Endothelial cell of umbilical vein (primary cell): ENCODE data around the gene AGBL3. TPM values are rescaled to one million over a fixed set of nuclear protein-coding genes. Genes with fewer than 3 reads are reported as not detected.
"Not testable (repeated sequence)": the region's sequence is repeated elsewhere in the genome, so short reads cannot be mapped to it uniquely, and the experiment has no call there.

Experiments
- BruUV-seq: library from RNA; stranded (reverse); fragments of 400-500 nt; replicated peaks from 2 replicates; lab custom pipeline; 2021; lab: Mats Ljungman, UMichigan
- CTCF ChIA-PET: fragments of 300-600, 350-600 bp; sonication (Branson Sonifier 250); formaldehyde crosslinking; loops from one replicate; lab custom pipeline; 2021; ENCODE audit warnings: antibody characterized with exemption, inconsistent platforms; lab: Charles Lee
- POLR2A ChIA-PET: fragments of 300-600, 350-600 bp; sonication (Branson Sonifier 250); formaldehyde crosslinking; loops from one replicate; lab custom pipeline; 2021; ENCODE audit warnings: antibody characterized with exemption, inconsistent platforms; lab: Charles Lee
- DNase-seq: peaks from one replicate; pipeline ENCODE4 v3.0.0-alpha.2; 2011; ENCODE audit warnings: low read depth, low spot score
- FAIRE-seq: peaks from 2 replicates; lab custom pipeline; 2011; peaks lifted over from hg19 to GRCh38; lab: Jason Lieb, UNC
- H2AFZ ChIP-seq: 2 replicates; pipeline ENCODE4 v1.6.0; 2012; ENCODE audit warnings: low read depth, low read length, control low read depth, inconsistent platforms
- H3K27ac ChIP-seq: 2 replicates; pipeline ENCODE4 v1.5.1; 2011; ENCODE audit warnings: low read depth, mild to moderate bottlenecking, control low read depth, low read length, moderate library complexity; ENCODE audit not compliant: insufficient read depth
- H3K27me3 ChIP-seq, 2 experiments: 2 replicates each; pipeline versions ENCODE4 v1.6.0 to v1.6.1; 2011; ENCODE audit warnings: low read length in 2 of 2, mixed read lengths in 1 of 2; ENCODE audit not compliant: control insufficient read depth in 2 of 2, insufficient read depth in 2 of 2
- H3K36me3 ChIP-seq, 2 experiments: 2 replicates in 1 of 2; 3 replicates in 1 of 2; pipeline ENCODE4 v1.5.1; 2011; ENCODE audit warnings: low read length in 2 of 2, mild to moderate bottlenecking in 1 of 2, moderate library complexity in 1 of 2; ENCODE audit not compliant: control insufficient read depth in 2 of 2, insufficient read depth in 2 of 2; ENCODE audit errors: extremely low read depth in 1 of 2
- H3K4me1 ChIP-seq: 3 replicates; pipeline ENCODE4 v1.5.1; 2011; ENCODE audit warnings: mild to moderate bottlenecking, low read length; ENCODE audit not compliant: control insufficient read depth, insufficient read depth; ENCODE audit errors: extremely low read depth
- H3K4me2 ChIP-seq: 2 replicates; pipeline ENCODE4 v1.6.1; 2011; ENCODE audit warnings: low read length, control low read depth, mixed read lengths; ENCODE audit not compliant: insufficient read depth
- H3K4me3 ChIP-seq, 3 experiments: fragments of 200-600 bp in 1 of 3; sonication (generic), shearing (Covaris generic) in 1 of 3; replicated peaks in 1 of 3; 2 replicates each; pipeline ENCODE4 v1.5.1; 2011 to 2016; ENCODE audit warnings: control low read depth in 3 of 3, low read length in 3 of 3, mild to moderate bottlenecking in 2 of 3, inconsistent platforms in 1 of 3, low read depth in 1 of 3, moderate library complexity in 1 of 3; ENCODE audit not compliant: insufficient read depth in 1 of 3
- H3K79me2 ChIP-seq: 2 replicates; pipeline ENCODE4 v1.6.0; 2012; ENCODE audit warnings: low read length, inconsistent platforms; ENCODE audit not compliant: control insufficient read depth, insufficient read depth
- H3K9ac ChIP-seq: replicated peaks from 2 replicates; pipeline ENCODE3; 2011; ENCODE audit warnings: low read length, control low read depth; ENCODE audit not compliant: insufficient read depth; ENCODE audit errors: extremely low read depth
- H3K9me1 ChIP-seq: replicated peaks from 3 replicates; pipeline ENCODE4 v1.6.0; 2011; ENCODE audit warnings: mild to moderate bottlenecking, low read length; ENCODE audit not compliant: control insufficient read depth, insufficient read depth; ENCODE audit errors: extremely low read depth
- H3K9me3 ChIP-seq: replicated peaks from 2 replicates; pipeline ENCODE4 v1.5.1; 2012; ENCODE audit warnings: low read length, inconsistent platforms; ENCODE audit not compliant: control insufficient read depth, insufficient read depth
- H4K20me1 ChIP-seq: replicated peaks from 2 replicates; pipeline ENCODE3; 2011; ENCODE audit warnings: mild to moderate bottlenecking, low read length; ENCODE audit not compliant: control insufficient read depth, insufficient read depth; ENCODE audit errors: extremely low read depth
- dilution Hi-C: fragments of 300-500 bp; cut with MboI; formaldehyde crosslinking; loops from one replicate; pipeline ENCODE4 v1.15.0; 2019; ENCODE audit warnings: low sequenced_read_pairs; ENCODE audit not compliant: extremely low pct_ligation_motif_present
- intact Hi-C: fragments of 100-400 bp; cut with micrococcal nuclease; formaldehyde crosslinking; loops from one replicate; pipeline ENCODE4 v1.10.0; 2022
- polyA plus RNA-seq, 4 experiments: library from polyadenylated mRNA; depleted of rRNA in 3 of 4; stranded (reverse) in 3 of 4; unstranded in 1 of 4; fragments of >200 nt; gene quantifications; 2 replicates each; pipeline versions ENCODE4 v1.2.1 to v1.2.3, GENCODE V29; 2011 to 2012; ENCODE audit warnings: missing spikeins in 1 of 4
- total RNA-seq: library from RNA; stranded (reverse); gene quantifications from 2 replicates; pipeline ENCODE4 v1.2.3, GENCODE V29; 2021

The AGBL3 gene
- total and polyA plus RNA-seq, 2 donors (not counting 3 experiments of a cell fraction or from before 2014, with no cell fraction given) = 0.97 to 3.2 TPM

- intact Hi-C loops = loop anchor here (1.0 to 5.0 kb wide), 7 partner anchors 22 to 559 kb away; partner anchors contain the start of genes AGBL3, TMEM140 and WDR91
- H4K20me1 ChIP-seq, H3K36me3 ChIP-seq, H3K9me3 ChIP-seq, H3K27me3 ChIP-seq, H3K9me1 ChIP-seq, DNase-seq, dilution Hi-C loops, FAIRE-seq, H3K79me2 ChIP-seq: not testable (repeated sequence)
- peak overlapping the region; percentile 50 for H3K4me2 ChIP-seq
- CTCF ChIA-PET = interaction anchor here (1.0 to 3.8 kb wide), 18 partner anchors 10 to 541 kb away, joined by 3 to 45 read pairs (median 4); partner anchors contain the start of genes AGBL3, TMEM140 and WDR91
- H3K4me1 ChIP-seq = peaks cover 22% of the 10 kb centered on the region
- peak overlapping the region; percentile 63 for H3K27ac ChIP-seq
- POLR2A ChIA-PET = interaction anchor here (1.1 to 1.5 kb wide), 2 partner anchors 10 to 23 kb away, joined by 3 to 4 read pairs; partner anchors contain the start of gene TMEM140
- H3K9ac ChIP-seq = peak overlapping the region; percentile 74
- peak overlapping the region in 2 of 3 experiments; percentile 62 to 66 for H3K4me3 ChIP-seq
- TSS peak; percentile 34 for BruUV-seq
- H2AFZ ChIP-seq = peak overlapping the region; percentile 67
Measured at GRCh38 chr7:135170998-135171481, 184.7 kb downstream of the AGBL3 start.

GRCh38 chr7:135171581-135172291 lies 185.4 kb downstream of the AGBL3 start:
- dilution Hi-C loops, H3K4me3 ChIP-seq, H3K9me1 ChIP-seq, H3K4me2 ChIP-seq, H3K27ac ChIP-seq, H3K27me3 ChIP-seq, H3K9ac ChIP-seq, H3K79me2 ChIP-seq, H3K36me3 ChIP-seq, POLR2A ChIA-PET, H3K9me3 ChIP-seq, H4K20me1 ChIP-seq, FAIRE-seq, BruUV-seq: not testable (repeated sequence)
- peak overlapping the region; percentile 23 for H2AFZ ChIP-seq
- H3K4me1 ChIP-seq = peaks cover 16% of the 10 kb centered on the region
- intact Hi-C loops = loop anchor here (2.0 to 5.0 kb wide), 5 partner anchors 23 to 559 kb away; partner anchors contain the start of gene TMEM140
- DNase-seq = peak; percentile 17
- CTCF ChIA-PET = interaction anchor here (1.0 to 3.8 kb wide), 8 partner anchors 24 to 485 kb away, joined by 4 to 45 read pairs (median 8); partner anchors contain the start of genes AGBL3, TMEM140 and WDR91

GRCh38 chr7:135173916-135174315 lies 187.6 kb downstream of the AGBL3 start:
- BruUV-seq, H4K20me1 ChIP-seq, H3K9me3 ChIP-seq, POLR2A ChIA-PET, H3K9ac ChIP-seq, H3K9me1 ChIP-seq, H3K79me2 ChIP-seq, H3K27me3 ChIP-seq, H2AFZ ChIP-seq, H3K4me3 ChIP-seq, H3K4me1 ChIP-seq, FAIRE-seq, DNase-seq, H3K36me3 ChIP-seq, CTCF ChIA-PET, dilution Hi-C loops, H3K27ac ChIP-seq, H3K4me2 ChIP-seq: not testable (repeated sequence)
- intact Hi-C loops = loop anchor here (5.0 kb wide), 4 partner anchors 207 to 562 kb away; no protein-coding TSS in a partner anchor
